ENCODE data around the gene VAMP8.

DNA sequence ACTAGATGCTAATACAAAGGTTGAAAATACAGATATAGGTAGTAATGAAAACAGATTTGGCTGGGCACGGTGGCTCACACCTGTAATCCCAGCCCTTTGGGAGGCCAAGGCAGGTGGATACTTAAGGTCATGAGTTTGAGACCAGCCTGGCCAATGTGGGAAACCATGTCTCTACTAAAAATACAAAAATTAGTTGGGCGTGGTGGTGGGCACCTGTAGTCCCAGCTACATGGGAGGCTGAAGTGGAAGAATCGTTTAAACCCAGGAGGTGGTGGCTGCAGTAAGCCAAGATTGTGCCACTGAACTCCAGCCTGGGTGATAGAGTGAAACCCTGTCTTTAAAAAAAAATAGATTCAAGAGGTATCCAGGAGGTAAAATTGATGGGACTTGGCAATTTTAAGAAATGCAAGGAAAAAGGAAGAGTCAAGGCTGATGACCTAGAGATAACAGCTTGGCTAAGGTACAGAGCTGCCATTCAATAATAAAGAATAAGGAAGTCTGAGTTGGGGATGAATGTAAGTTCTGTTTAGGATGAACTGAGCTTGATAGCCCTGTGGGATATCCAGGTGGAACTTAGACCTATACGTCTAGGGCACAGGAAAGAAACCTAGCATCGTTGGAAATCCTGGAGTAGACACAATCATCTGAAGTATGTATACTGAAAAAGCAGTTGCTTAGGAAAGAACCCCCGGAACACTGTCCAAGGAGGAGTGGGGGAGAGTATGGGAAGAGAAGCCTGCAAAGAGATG lies 29.4 kb upstream of the VAMP8 start:
- TF ChIP-seq GATA3 (IDR thresholded peaks at IDR 0.05; ENCODE audit: low read depth, low read length) (no peak), GATA2 (IDR thresholded peaks at IDR 0.05; ENCODE audit: low read depth, low read length) (no peak)
